Liver (tissue), 9 donors: ENCODE results near the gene ZNF816. TPM values are rescaled to one million over a fixed set of nuclear protein-coding genes. Genes with fewer than 3 reads are reported as not detected.
A peak's percentile ranks its signal among the peaks of the same experiment; 100 is the strongest.

Experiments
- DNase-seq: peaks from one replicate; pipeline ENCODE4 v3.0.0-alpha.2; 2017; ENCODE audit warnings: low spot score
- H3K27ac ChIP-seq, 2 donors: one replicate each; pipeline ENCODE4 v1.7.0; 2013; ENCODE audit warnings: inconsistent platforms in 2 of 2, low read length in 2 of 2, control low read depth in 1 of 2, low read depth in 1 of 2, mild to moderate bottlenecking in 1 of 2
- H3K27me3 ChIP-seq, 4 donors: one replicate each; pipeline versions ENCODE4 v1.6.1 to v1.7.0; 2013; ENCODE audit warnings: low read length in 3 of 4, inconsistent platforms in 1 of 4, mild to moderate bottlenecking in 1 of 4, moderate library complexity in 1 of 4; ENCODE audit not compliant: control insufficient read depth in 4 of 4, insufficient read depth in 4 of 4
- H3K36me3 ChIP-seq, 4 donors: one replicate each; pipeline versions ENCODE4 v1.6.1 to v1.7.0; 2013; ENCODE audit warnings: low read length in 3 of 4, mild to moderate bottlenecking in 3 of 4, low read depth in 1 of 4, moderate library complexity in 1 of 4; ENCODE audit not compliant: control insufficient read depth in 4 of 4, insufficient read depth in 3 of 4
- H3K4me1 ChIP-seq, 4 donors: one replicate each; pipeline versions ENCODE4 v1.6.1 to v1.7.0; 2013; ENCODE audit warnings: low read length in 3 of 4, mild to moderate bottlenecking in 3 of 4, moderate library complexity in 1 of 4; ENCODE audit not compliant: control insufficient read depth in 4 of 4, insufficient read depth in 4 of 4
- H3K4me3 ChIP-seq, 3 donors: one replicate each; pipeline versions ENCODE4 v1.6.1 to v1.7.0; 2013; ENCODE audit warnings: low read length in 3 of 3, control low read depth in 1 of 3, low read depth in 1 of 3, mild to moderate bottlenecking in 1 of 3
- H3K9ac ChIP-seq, 2 donors: one replicate each; pipeline ENCODE4 v1.7.0; 2013; ENCODE audit warnings: low read length in 2 of 2, mild to moderate bottlenecking in 2 of 2, moderate library complexity in 2 of 2, control low read depth in 1 of 2, low read depth in 1 of 2
- H3K9me3 ChIP-seq, 4 donors: one replicate each; pipeline versions ENCODE4 v1.6.1 to v1.7.0; 2013; ENCODE audit warnings: low read length in 3 of 4; ENCODE audit not compliant: control insufficient read depth in 4 of 4
- ATF3 ChIP-seq: IDR thresholded peaks from 2 replicates; pipeline ENCODE4 v1.6.1; 2016; ENCODE audit warnings: antibody characterized with exemption
- CTCF ChIP-seq: fragments of 150-350 bp; IDR thresholded peaks from 2 replicates; pipeline ENCODE4 v1.5.1; 2017; ENCODE audit warnings: improper control_type of control experiment, low read depth, low read length; ENCODE audit not compliant: missing input control
- EGR1 ChIP-seq, 2 donors: IDR thresholded peaks; 2 replicates each; pipeline ENCODE4 v1.6.1; 2016 to 2018; ENCODE audit warnings: antibody characterized with exemption in 2 of 2, low read depth in 2 of 2
- FOXA1 ChIP-seq: IDR thresholded peaks from 2 replicates; pipeline ENCODE4 v1.6.1; 2016; ENCODE audit warnings: antibody characterized with exemption
- FOXA2 ChIP-seq: IDR thresholded peaks from 2 replicates; pipeline ENCODE4 v1.6.1; 2016; ENCODE audit warnings: antibody characterized with exemption
- GABPA ChIP-seq, 2 donors: IDR thresholded peaks in 1 of 2; conservative IDR thresholded peaks in 1 of 2; 2 replicates each; pipeline ENCODE4 v1.6.1; 2016; ENCODE audit warnings: antibody characterized with exemption in 2 of 2, mild to moderate bottlenecking in 1 of 2, moderate library complexity in 1 of 2
- HNF4A ChIP-seq, 2 donors: conservative IDR thresholded peaks; 2 replicates each; pipeline ENCODE4 v1.6.1; 2016; ENCODE audit warnings: antibody characterized with exemption in 2 of 2, mild to moderate bottlenecking in 2 of 2
- HNF4G ChIP-seq: IDR thresholded peaks from 2 replicates; pipeline ENCODE4 v1.6.1; 2016; ENCODE audit warnings: antibody characterized with exemption
- JUND ChIP-seq, 2 donors: IDR thresholded peaks; 2 replicates each; pipeline ENCODE4 v1.6.1; 2016; ENCODE audit warnings: antibody characterized with exemption in 2 of 2
- MAX ChIP-seq: IDR thresholded peaks from 2 replicates; pipeline ENCODE4 v1.6.1; 2016; ENCODE audit warnings: antibody characterized with exemption
- NR2F2 ChIP-seq: IDR thresholded peaks from 2 replicates; pipeline ENCODE4 v1.6.1; 2016; ENCODE audit warnings: antibody characterized with exemption
- RAD21 ChIP-seq, 2 donors: IDR thresholded peaks; 2 replicates each; pipeline ENCODE4 v1.6.1; 2016; ENCODE audit warnings: antibody characterized with exemption in 2 of 2, mild to moderate bottlenecking in 2 of 2
- REST ChIP-seq: IDR thresholded peaks from 2 replicates; pipeline ENCODE4 v1.6.1; 2016; ENCODE audit warnings: antibody characterized with exemption, mild to moderate bottlenecking
- RXRA ChIP-seq, 2 donors: IDR thresholded peaks; 2 replicates each; pipeline ENCODE4 v1.6.1; 2017 to 2018; ENCODE audit warnings: antibody characterized with exemption in 2 of 2, mild to moderate bottlenecking in 1 of 2
- SP1 ChIP-seq: IDR thresholded peaks from 2 replicates; pipeline ENCODE4 v1.6.1; 2018; ENCODE audit warnings: antibody characterized with exemption, mild to moderate bottlenecking
- TAF1 ChIP-seq: conservative IDR thresholded peaks from 2 replicates; pipeline ENCODE4 v1.6.1; 2016; ENCODE audit warnings: antibody characterized with exemption, mild to moderate bottlenecking
- YY1 ChIP-seq: IDR thresholded peaks from 2 replicates; pipeline ENCODE4 v1.6.1; 2016; ENCODE audit warnings: antibody characterized with exemption, mild to moderate bottlenecking
- ZBTB33 ChIP-seq: IDR thresholded peaks from 2 replicates; pipeline ENCODE4 v1.6.1; 2016; ENCODE audit warnings: antibody characterized with exemption
- WGBS: extraction: QIAGEN DNeasy Blood & Tissue Kit; methylation state at CpG from one replicate; pipeline ENCODE4 v1.1.7; 2013; 5-methylcytosine and 5-hydroxymethylcytosine counted together
- polyA plus RNA-seq, 2 donors: library from polyadenylated mRNA; stranded (reverse) in 1 of 2; unstranded in 1 of 2; fragments of 200-250 nt in 1 of 2; fragments of >200 nt in 1 of 2; fragmentation: Nextera tagmentation in 1 of 2; extraction: Ambion mirVana in 1 of 2; gene quantifications; one replicate each; pipeline versions ENCODE4 v1.2.1 to v1.2.3, GENCODE V29; 2013 to 2015
- total RNA-seq, 2 donors: library from RNA; depleted of rRNA; stranded (reverse); fragments of >200 nt; gene quantifications; one replicate each; pipeline ENCODE4 v1.2.3, GENCODE V29; 2014
- donor health status: healthy.
- donor health status: healthy.
- donor health status: healthy.
- donor health status: healthy.
- donor health status: healthy.

Gene ZNF816
- total and polyA plus RNA-seq, 4 donors: 0.93 to 6.5 (median 1.7) TPM

- H3K4me3 ChIP-seq: peak overlapping the region in 2 of 3 donors; percentile 20 to 59
- H3K36me3 ChIP-seq: peaks cover 6 to 30% (median 23%) of the 10 kb centered on the region in 4 donors
- DNase-seq: no peak
- H3K4me1 ChIP-seq: no peaks in the 10 kb centered on the region
- no peak for TF ChIP-seq ATF3
- TF ChIP-seq HNF4G: no peak
- TF ChIP-seq GABPA (IDR thresholded peaks at IDR 0.05 in 1 of 2, conservative IDR thresholded peaks at IDR 0.05 in 1 of 2): no peak
- TF ChIP-seq SP1: no peak
- no peak for TF ChIP-seq HNF4A (conservative IDR thresholded peaks at IDR 0.05)
- no peak for TF ChIP-seq ZBTB33
- TF ChIP-seq MAX: no peak
- TF ChIP-seq NR2F2: no peak
- TF ChIP-seq FOXA1: no peak
- no peak for TF ChIP-seq FOXA2
- no peak for TF ChIP-seq RAD21 (IDR thresholded peaks at IDR 0.05)
- TF ChIP-seq JUND (IDR thresholded peaks at IDR 0.05): no peak
- TF ChIP-seq CTCF: no peak
- TF ChIP-seq TAF1: no peak
- no peak for TF ChIP-seq RXRA (IDR thresholded peaks at IDR 0.05)
- no peak for TF ChIP-seq EGR1 (IDR thresholded peaks at IDR 0.05; ENCODE audit: low read depth in 2 of 2)
- TF ChIP-seq REST: no peak
- TF ChIP-seq YY1: no peak
- H3K27me3 ChIP-seq: no peaks in the 10 kb centered on the region
- H3K9ac ChIP-seq: no peak overlapping the region
- 52% methylated on average over 1 of the region's 1 CpG for WGBS
- peaks cover 35 to 69% (median 54%) of the 10 kb centered on the region in 4 donors for H3K9me3 ChIP-seq
- H3K27ac ChIP-seq: no peak overlapping the region
Observed at GRCh38 chr19:52949422-52949821, 13.3 kb downstream of the ZNF816 start.
